GM19328 (cell line): Measurements from ENCODE around the gene B3GAT1.
"Not testable (repeated sequence)": the region's sequence is repeated elsewhere in the genome, so short reads cannot be mapped to it uniquely, and the experiment has no call there.

ENCODE experiments used
- ATAC-seq: cut with Tn5 transposase; IDR thresholded peaks from one replicate; pipeline ENCODE4 v1.9.1; 2021; ENCODE audit warnings: mild to moderate bottlenecking, moderate library complexity; ENCODE audit not compliant: unreplicated experiment

B3GAT1 gene

DNA sequence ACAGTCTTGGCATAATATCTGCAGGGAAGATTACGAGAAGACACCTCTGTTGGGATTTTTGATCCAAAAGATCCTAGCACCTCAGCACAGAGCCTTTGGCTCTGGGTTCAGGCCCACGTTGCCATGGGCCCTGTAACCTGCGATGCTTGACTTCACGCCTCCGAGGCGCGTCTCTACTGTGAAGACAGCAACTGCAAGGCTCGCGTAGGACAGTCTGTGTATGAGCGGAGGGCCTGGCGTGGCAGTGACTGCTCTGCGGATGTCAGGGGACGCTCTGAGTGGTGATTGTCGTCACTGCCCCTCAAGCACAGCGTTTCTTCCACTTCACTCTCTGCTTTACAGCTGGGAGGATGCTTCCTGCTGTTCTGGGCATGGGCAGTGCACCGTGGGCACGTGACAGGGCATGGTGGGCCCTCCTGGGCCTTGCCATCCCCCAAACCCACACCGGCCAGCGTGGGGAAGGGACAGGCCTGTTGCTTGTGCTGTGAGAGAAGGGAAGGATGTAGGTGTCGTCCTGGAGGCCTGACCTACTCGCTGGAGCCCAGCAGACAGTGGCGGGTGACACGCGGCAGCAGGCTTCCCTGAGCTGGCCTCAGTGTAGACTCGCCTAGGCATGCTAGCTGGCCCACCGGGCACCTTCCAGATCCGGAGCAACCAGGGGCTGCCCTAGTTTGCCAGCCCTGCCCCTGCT lies 53.7 kb downstream of the B3GAT1 start:
- ATAC-seq = no peak

DNA sequence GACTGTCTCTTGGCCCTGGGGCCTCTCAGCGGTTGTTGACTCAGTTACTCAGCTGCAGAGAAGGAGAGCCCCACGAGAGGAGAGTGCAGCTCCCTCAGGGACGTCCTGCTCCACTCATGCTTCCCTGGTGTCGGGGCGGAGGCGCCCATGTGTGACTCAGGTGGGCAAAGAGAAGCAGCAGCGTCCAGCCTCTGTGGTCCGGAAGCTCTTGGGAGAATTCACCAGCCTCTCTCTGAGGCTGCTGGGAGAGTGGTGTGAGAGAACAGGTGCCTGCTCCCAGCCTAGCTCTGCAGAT lies 54.5 kb downstream of the B3GAT1 start:
- no peak for ATAC-seq

DNA sequence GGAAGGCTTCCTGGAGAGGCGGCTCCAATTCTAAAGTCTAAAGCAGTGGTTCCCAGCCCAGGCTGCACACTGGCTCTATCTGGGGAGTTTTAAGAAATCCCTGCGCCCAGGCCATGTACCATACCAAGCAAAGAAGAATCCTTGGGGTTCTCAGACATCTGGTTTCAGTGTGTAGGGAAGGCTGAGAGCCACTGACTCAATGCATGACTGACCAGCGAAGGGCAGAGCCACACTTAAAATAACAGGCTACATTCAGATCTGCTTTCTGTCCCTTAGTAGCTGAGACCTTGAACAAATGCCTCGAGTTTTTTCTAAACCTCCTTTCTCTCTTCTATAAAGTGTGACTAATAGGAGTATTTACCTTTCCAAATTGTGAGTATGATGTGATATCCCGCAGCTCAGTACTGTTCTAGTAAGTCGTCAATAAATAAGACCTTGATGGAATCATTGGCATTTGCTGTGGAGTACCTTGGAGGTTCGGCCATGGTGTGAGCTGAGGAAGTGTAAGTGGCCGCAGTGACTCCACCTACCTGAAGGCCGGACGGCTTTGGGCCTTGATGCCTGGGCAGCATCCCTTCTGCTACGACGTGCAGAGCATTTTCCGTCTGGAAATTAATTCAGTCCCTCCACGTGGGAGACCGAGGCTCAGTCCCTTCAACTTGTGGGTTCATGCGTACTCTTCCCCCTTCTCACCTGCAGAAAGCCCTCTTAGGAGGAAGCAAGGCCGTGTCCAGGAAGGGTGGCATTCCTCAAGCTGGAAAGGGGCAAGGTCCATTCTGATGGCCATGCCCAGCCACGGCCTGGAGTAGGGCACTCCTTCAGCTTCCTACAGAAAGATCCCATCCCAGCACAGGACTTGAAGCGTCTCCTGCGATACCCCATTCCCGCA lies 55.1 kb downstream of the B3GAT1 start:
- ATAC-seq = no peak

DNA sequence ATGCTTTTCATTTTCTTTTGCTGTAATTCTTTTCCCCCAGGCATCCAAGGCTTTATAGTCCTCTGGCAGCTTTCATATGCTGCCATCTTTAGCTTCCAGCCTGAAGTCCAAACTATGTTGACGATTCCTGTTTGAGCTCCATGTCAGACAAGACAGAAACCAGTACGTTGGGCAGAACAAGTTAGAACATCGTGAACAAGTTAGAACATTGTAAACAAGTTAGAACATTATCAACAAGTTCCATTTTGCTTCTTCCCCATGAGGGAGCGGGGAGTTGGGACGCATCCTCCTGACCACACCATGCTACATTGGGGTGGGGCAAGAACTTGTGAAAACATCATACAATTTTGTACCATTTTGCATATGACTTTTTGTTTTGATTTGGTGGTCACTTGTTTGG lies 56.4 kb downstream of the B3GAT1 start:
- no peak for ATAC-seq

DNA sequence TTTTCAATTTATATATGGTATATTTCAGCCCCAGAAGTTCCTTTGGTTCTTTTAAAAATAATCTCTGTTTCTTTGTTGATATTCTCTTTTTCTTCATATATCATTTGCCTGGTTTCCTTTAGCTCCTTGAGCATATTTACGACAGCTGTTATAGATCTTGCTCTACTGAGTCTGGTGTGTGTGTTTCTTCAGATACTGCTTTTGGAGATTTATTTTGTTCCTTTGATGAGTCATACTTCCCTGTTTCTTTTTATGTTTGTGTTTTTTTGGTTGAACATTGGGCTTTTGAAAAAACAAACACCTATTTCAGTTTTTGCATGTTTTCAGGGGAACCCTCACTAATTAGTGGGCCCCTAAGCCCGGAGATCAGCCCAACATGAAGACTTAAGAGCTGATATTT lies 56.9 kb downstream of the B3GAT1 start:
- no peak for ATAC-seq

DNA sequence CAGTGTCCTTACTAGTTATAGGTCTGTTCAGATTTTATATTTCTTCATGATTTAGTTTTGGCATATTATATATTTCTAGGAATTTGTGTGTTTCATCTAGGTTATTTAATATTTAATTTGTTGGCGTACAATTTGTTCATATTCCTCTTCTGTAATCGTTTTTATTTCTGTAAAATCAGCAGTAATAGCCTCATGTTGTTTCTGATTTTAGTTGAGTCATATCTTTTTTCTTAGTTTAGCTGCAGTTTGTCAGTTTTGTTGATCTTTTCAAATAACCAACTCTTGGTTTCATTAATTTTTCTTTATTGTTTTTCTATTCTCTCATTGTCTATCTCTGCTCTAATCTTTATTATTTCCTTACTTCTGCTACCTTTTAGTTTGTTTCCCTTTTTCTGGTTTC lies 59.9 kb downstream of the B3GAT1 start:
- no peak for ATAC-seq

DNA sequence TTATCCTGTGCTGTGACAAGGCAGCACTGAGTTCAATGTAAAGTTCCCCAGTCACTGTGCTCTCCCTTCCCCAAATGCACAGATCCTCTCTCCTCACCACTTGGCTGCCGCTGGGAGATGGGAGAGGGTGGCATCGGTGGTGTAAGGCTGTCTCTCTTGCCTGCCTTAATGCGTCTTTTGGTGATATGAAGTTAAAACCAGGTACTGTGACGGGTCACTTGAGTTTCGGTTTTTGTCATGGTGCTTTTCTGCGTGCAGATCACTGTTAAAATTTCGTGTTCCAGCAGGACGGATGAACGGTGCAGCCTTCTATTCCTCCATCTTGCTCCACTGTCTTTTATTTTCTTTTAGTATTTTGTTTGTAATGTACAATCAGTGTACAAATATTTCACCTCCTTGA lies 61.7 kb downstream of the B3GAT1 start:
- no peak for ATAC-seq

DNA sequence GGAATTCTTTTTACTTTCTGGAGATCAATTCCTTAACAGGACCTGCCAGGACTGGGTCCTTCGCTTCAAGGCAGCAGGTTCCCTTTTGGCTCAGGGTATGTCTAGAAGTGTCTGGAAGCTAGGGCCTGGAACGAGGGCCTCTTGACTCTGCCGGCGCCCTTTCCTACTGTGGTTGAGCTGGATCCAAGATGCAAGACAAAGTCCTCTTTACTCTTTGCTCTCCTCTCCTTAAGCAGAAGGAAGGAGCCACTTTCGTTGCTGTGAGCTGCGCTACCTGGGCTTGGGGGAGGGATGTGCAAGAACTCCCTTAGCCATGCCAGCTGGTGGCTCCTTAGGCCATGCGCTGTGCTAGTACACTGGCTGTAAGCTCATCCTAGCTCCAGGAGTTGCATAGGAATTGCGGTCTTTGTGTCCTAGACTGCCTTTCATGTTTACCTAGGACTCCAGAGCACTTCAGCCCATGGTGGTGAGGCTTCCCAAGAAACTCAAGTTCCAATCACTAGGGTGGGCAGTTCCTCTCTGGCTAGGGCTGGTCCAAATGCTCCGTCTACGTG lies 62.2 kb downstream of the B3GAT1 start:
- ATAC-seq = no peak

DNA sequence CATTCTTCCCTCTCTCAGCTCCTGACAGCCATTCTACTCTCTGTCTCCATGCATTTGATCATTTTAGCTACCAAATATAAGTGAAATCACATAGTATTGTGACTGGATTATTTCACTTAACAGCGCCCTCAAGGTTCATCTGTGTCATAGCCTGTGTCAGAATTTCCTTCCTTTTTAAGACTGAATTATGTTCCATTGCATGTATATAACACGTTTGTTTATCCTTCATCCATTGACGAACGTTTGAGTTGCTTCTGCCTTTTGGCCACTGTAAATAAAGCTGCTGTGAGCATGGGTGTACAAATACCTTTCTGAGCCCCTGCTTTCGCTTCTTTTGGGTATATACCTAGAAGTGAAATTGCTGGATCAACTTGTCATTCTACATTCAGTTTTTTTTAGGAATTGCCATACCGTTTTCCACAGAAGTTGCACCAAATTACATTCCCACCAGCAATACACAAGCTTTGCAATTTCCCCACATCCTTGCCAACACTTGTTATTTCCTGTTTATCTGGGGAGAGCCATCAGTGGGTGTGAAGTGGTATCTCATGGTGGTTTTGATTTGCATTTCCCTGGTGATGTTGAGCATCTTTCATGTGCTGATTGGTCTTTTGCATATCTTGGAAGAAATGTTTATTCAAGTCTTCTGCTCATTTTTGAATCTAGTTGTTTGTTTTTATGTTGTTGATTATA lies 62.8 kb downstream of the B3GAT1 start:
- ATAC-seq = no peak

DNA sequence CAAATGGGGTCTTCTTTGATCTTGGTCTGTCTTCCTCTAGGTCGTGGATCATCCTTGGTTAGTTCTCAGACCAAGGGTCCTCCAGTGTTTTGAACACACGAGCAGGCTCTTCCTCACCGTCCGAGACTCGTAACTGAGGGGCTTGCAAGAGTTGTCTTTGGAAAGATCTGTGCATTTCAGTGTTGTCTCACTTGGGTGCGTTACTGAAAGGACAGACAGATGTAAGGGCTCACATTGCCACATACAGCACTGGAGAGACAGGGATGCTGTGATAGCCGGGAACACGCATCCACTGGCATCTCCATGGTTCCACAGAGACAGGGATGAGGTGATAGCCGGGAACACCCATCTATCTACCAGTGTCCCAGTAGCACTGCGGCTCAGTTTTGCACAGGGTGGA lies 64.6 kb downstream of the B3GAT1 start:
- no peak for ATAC-seq

DNA sequence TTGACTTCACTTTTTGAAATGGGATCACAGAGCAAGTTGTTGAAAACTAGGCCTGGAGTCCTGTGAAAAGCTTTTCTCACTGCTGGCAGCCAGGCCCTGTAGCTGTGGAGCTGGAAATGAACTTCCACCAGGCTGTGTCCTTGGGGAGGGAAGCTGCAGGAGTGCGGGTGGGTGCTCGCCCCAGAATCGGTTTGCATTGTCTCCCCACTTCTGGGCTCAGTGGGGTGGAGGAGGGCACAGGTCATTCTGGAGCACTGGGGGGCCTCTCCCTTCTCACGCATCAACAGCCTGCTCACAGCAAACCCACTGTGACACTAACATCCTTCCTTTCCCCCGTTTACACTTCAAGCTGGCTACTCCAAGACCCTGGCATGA lies 65.1 kb downstream of the B3GAT1 start:
- ATAC-seq = no peak

DNA sequence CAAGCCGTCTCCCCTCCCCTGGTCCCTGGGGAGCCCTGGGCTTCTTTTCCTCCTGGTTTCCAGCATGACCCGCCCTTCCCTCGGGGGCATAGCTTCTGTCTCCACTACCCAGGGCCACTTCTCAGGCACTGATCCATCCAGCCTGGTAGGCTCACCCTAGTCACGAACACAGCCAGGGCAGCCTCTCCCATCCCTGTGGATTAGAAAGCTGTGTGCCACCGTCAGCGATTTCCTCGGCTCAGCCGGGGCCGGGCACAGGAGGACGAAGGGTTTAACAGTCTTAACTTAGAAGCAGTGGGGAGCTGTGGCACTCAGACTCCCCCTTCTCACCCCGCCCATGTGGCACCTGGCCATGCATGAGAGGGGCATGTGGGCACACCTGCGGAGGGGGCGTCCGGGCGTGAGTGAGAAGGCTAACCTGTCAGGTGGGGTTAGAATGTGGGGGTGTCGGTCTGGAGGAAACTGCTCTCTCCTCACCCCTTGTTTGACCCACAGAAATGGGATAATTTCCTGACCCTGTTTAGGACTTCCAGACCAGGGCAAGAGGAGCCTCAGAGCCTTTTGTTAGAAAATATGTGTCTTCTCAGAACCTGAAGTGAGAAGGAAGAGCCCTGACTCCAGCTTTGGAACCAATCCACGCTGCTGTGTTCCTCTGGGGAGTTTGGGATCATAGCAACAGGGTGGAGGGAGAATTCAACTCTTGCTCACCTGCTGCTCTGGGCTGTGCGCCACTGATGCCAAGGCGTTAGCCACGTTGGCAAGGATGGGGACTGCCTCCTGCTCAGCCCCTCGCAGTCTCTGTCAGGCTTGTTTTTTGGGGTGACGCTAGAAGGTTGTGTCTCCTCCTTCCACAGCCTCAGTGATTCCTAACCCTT lies 65.7 kb downstream of the B3GAT1 start:
- no peak for ATAC-seq

DNA sequence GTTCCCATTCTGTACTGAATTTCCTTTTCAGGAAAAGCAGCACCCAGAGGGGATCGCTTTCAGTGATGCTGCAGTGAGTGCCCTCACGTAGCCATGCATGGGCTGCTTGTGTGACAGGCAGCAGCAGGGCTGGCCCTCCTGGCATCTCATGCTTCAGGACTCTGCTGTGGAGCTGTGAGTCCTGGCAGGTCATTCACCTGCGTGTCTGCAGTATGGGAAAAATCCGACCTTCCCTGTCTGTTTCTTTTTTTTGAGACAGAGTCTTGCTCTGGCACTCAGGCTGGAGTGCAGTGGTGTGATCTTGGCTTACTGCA lies 66.8 kb downstream of the B3GAT1 start:
- ATAC-seq = no peak

DNA sequence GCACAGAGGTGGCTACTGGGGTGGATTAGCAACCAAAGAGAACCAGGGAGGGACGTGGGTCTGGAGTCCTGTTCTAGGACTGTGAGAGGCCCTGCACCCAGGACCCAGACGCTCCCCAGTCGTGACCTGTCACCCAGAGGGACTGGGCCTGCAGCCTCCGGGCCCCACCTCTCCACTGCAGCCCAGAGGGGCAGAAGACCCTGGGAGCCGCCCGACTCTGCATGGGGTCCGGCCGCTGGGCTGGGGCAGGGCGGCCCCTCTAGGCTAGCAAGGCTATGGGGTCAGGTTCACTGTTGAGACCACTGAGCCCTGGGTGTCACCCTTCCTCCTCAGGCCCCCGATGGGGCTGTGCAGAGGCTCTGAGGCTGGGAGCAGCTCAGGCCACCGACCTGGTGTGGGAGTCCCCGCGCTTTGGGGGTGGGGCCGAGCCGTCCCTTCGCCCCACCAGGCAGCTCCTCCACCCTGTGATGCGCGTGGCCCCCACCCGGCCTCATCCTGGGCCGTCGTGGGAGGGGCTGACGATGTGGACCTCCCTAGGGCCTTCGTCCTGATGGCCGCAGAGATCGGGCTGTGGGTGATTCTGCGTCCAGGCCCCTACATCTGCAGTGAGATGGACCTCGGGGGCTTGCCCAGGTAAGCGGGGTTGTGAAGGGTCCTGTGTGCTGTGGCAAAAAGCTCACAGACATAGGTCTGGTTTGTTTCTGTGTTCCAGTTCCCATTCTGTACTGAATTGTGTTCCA lies 67.4 kb downstream of the B3GAT1 start:
- not testable (repeated sequence) for ATAC-seq

DNA sequence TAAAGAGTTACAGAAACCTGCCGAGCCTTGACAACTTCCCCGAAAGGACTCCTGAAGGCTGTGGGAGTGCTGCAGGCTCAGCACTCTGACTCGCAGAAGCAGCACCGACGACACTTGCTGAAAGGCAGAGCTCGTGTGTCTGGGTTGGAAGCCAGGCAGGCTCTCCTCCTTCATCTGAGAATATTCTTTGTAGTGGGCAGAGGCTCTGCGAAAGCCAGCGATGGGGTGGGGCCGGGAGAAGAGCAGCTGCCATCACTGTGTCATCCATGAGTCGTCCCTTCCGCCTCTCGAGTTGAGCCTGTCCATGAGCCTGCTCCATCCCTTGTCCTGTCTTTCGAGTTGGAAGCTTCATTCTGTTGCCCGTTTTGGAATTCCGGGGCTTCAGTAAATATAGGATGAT lies 68.4 kb downstream of the B3GAT1 start:
- no peak for ATAC-seq

DNA sequence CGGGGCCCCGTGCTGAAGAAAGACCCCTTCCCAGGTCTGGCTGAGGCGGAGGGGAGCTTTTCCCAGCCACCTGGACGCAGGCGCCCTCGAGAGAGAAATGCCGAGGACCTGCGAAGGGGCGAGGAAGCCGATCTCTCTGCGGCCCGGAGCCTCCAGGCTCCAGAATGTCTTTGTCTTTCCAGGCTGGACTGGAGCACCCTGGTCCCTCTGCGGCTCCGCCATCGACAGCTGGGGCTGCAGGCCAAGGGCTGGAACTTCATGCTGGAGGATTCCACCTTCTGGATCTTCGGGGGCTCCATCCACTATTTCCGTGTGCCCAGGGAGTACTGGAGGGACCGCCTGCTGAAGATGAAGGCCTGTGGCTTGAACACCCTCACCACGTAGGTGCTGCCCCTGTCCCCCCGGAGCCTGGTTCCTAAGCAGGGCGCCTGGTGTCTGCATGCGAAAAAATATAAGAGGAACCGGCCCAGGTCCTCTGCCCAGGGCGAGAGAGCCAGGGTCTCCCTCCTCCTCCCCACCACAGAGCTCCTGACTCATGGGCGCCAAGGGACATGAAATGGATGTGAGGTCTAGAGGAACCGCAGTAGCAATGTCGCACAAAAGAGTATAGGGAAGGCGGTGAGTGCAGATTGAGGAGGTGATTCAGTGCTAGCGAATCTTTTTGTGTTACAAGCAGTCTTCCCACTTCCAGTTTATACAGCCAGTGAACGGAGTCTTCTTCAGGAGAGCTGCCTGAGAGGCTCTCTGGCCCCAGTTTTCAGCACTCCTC lies 69.3 kb downstream of the B3GAT1 start:
- ATAC-seq = no peak

DNA sequence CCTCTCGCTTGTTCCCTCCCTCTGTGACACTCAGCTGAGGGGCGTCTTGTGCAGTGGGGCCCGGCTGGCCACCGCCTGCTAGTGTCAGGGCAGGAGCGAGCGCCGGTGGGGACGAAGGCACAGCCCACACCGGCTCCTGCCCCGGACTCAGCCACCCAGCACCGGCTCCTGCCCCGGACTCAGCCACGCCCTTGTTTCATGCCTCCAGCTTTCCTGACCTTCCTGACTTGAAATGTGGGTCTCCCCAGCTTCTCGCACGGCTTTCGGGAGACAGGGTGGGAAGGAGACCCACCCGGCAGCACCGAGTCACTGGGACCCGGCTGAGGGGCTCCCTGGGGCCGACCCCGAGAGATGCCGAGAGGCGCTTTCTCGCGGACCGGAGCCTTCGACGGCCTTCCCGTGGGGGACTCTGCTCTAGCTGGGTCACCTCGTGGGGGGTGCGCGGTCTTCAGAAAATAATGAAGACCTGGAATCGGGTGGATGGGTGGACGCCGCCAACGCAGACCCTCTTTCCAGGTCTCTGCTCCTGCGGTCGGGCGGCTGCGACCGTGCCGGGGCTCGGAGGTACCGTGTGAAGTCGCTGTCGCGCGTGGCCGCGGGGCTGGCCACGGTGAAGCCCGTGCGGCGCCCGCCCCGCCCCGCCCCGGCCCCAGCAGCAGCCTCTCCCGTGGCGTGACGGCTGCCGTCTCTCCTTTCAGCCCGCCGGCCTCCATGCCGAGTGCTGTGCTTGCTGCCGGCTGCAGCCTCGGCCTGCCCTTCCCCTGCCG lies 70.1 kb downstream of the B3GAT1 start:
- ATAC-seq = no peak

DNA sequence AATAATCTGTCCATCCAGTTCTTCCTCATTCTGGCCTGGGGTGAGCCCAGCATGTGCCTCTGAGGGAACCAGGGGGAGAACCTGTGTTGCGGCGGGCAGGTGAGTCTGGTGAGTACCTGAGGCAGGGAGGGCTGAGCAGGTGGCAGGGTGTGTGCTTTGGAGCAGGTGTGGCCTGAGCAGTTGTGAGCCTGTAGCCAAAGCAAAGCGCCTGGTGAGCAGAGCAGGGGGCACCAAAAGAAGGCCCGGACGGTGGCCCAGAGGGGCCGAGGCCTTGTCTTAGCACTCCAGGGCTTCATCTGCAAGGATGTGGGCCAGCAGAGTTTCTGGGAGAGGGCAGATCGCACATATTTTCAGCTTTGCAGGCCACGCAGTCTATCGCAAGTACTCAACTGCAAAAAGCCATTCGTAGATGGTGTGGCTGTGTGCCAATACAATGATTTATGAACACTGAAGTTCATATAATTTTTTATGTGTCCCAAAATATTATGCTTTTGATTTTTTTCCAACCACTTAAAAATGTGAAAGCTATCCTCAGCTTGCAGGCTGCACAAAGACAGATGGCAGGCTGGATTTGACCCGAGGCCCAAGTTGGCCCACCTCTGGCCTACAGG lies 71.6 kb downstream of the B3GAT1 start:
- ATAC-seq = no peak
